Astrocyte of the cerebellum (primary cell): ENCODE measurements around the gene MTA3.

Source experiments
- DNase-seq: peaks from one replicate; pipeline ENCODE4 v3.0.0-alpha.2; 2011; ENCODE audit warnings: low read depth
- H3K4me3 ChIP-seq: 2 replicates; pipeline ENCODE4 v1.5.1; 2011; ENCODE audit warnings: mild to moderate bottlenecking, low read depth, low read length, moderate library complexity
- in situ Hi-C: cut with HindIII; loops from 2 replicates; pipeline ENCODE4 v1.10.0; 2017; ENCODE audit warnings: low sequenced_read_pairs
- TF ChIP-seq, protein P1 (sequence below): IDR thresholded peaks from 2 replicates; pipeline ENCODE4 v1.5.1; 2012; ENCODE audit warnings: low read length, low read depth, moderate library complexity, mild to moderate bottlenecking; ENCODE audit errors: missing control alignments

MTA3 gene

DNA sequence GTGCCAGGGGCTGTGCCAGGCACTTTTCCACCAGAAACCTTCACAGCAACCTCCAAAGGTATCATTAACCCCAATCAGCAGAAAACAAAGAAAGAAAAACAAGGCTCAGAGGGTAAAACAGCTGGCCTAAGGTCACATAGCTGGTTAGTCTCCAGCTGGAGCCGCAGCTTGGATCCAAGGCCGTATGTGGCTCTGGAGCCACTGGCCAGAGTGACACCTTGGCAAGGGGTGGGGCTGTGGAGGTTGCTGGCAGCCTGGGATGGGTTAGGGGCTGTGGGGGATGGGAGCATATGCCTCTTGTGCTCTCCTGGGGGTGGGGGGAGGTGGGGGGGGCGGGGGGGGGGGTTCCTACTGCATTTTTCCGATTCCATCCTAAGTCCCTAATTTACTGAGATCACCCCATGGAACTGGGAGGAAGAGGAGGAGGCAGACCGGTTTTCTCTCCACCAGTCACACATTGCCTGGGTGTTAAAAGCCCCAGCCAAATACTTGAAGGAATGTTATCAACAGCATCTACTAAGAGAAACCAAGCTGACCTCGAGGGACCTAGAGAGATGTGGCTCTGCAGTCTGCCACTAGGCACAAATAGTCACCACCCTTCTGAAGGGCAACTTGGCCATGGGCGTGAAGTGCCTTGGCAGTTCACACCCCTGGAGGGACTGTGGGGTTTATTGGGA is 215.9 kb downstream of the MTA3 start:
- TF ChIP-seq, protein P1, sequence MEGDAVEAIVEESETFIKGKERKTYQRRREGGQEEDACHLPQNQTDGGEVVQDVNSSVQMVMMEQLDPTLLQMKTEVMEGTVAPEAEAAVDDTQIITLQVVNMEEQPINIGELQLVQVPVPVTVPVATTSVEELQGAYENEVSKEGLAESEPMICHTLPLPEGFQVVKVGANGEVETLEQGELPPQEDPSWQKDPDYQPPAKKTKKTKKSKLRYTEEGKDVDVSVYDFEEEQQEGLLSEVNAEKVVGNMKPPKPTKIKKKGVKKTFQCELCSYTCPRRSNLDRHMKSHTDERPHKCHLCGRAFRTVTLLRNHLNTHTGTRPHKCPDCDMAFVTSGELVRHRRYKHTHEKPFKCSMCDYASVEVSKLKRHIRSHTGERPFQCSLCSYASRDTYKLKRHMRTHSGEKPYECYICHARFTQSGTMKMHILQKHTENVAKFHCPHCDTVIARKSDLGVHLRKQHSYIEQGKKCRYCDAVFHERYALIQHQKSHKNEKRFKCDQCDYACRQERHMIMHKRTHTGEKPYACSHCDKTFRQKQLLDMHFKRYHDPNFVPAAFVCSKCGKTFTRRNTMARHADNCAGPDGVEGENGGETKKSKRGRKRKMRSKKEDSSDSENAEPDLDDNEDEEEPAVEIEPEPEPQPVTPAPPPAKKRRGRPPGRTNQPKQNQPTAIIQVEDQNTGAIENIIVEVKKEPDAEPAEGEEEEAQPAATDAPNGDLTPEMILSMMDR = no peak

DNA sequence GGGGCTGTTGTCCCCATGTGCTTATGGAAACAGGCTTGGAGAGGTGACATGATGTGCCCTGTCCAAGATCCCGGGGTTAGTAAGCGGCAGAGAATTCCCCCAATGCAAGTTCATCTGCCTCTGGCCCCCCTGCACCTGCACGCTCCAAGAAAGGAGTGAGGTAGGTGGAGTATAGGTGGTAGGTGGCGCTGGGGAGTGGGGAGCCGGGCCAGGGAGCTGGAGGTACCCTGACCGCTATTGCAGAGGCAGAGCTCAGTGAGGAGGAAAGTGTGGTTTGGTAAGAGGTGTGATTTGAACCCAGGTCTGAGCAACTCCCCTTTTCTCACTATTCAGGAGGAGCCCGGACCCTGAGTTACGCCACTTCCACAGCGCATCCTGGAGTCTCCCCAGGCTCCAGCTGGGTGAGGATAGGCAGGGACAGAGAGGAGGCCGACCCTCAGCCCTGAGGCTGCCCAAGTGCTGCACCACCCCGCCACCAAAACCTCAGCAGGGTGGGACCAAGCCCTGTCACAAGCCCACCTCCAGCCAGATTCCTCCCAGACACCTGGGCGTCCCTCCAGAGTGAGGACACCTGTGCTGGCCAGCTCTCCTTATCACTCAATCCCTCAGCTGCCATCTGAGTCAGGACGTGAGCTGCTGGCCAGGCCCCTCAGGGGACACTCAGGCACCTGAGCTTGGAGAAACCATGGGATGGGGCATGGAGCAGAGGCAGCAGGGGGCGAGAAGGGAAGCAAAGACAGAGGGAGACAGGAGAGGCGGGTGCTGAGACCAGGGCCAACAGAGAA is 218.3 kb downstream of the MTA3 start:
- H3K4me3 ChIP-seq = no peak overlapping the region
- DNase-seq = no peak
- in situ Hi-C loops = no loop called here
- TF ChIP-seq, protein P1 = no peak

More for the DNA sequence above, 215.9 kb downstream of the MTA3 start:
- in situ Hi-C loops = no loop called here
- no peak for DNase-seq
- no peak overlapping the region for H3K4me3 ChIP-seq

DNA sequence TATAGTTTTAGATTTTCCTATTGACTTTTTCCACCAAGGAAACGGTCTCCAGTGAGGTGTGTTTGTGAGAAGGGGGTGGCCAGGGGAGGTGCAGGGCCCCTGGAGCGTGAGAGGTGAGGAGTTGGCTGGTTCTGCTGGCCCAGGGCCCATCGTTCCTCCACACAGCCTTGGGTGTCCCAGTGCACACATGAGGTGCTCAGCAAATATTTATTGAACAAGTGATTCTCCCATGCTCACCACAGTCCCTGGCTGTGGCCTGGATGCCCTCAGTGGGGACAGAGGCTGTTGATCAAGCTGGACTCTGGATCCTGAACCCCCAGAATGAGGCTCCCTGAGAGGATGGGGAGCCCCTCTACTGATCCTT is 219.0 kb downstream of the MTA3 start:
- DNase-seq = no peak
- in situ Hi-C loops = no loop called here
- no peak overlapping the region for H3K4me3 ChIP-seq
- TF ChIP-seq, protein P1 = no peak

DNA sequence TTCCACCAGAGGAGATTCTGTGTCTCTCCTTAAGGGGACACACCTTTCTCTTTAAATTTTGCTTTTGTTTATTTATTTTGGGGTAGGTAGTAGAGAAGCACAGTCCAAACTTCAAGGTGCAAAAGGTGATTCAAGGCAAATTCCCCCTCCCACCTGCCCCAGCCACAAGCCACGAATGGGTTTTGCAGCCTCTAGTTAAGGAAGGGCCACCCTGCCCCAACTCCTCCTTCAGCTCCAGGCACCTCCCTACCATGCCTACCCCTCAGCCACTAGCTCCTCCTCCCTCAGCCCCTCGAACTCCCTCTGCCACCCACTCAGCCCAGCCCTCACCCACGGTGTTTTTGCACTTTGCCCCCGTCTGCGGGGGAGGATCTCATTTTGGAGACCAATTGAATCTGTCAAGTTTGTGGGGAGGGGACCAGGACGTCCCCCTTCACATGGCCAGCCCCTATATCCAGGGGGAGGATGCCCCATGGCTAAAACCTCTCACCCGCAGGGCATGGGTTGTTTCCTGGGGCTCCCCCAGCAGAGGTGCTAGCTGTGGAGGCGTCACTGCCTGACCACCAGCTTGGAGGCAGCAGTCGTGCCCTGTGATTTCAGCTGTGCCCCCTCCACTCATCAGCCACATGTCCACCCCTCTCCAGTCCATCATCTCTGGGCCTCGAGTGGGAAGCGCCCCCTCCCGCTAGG is 219.5 kb downstream of the MTA3 start:
- in situ Hi-C loops = no loop called here
- no peak overlapping the region for H3K4me3 ChIP-seq
- DNase-seq = no peak
- TF ChIP-seq, protein P1 = no peak

DNA sequence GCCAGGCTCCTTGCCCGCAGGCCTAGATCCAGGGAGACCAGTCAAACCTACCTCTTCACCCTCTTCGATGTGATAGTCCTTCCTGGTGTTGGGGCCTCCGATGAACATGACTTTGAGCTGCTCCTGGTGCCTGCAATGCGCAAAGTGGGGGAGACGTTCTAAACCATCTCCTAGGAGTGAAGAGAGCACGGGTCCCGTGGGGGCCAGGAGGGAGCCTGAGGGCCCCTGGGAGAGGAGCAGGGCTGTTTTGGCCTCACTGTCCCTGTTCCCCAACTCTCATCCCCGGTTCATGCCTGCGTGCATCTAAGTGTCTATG is 220.0 kb downstream of the MTA3 start:
- no peak for DNase-seq
- in situ Hi-C loops = no loop called here
- TF ChIP-seq, protein P1 = no peak
- H3K4me3 ChIP-seq = no peak overlapping the region

DNA sequence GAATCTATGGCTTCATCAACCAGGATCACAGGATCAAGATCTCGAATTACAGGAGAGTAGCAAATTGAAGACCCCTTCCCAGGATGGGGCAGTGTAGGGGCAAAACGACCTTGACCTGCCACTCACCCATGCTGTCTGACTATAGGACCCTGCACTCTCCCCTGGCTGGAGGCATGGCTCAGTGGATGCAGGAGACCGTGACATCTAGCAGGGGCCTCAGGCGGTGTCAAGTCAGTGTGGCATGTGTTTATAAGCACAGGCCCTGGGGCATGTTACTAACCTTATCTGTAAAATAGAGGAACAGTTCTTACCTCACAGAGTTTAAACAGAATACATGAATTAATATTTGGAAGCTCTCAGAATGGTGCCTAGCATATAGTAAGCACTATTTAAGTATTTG is 220.4 kb downstream of the MTA3 start:
- in situ Hi-C loops = no loop called here
- TF ChIP-seq, protein P1 = no peak
- H3K4me3 ChIP-seq = no peak overlapping the region
- DNase-seq = no peak
